HPDE6-E6E7 (cell line): Measurements from ENCODE around the gene DIAPH1.

ENCODE experiments used
- DNase-seq: peaks from one replicate; pipeline ENCODE4 v3.0.0; 2011; ENCODE audit warnings: missing footprints; ENCODE audit errors: extremely low spot score

Gene DIAPH1

GRCh38 chr5:141639357-141640050 is 20.7 kb upstream of the DIAPH1 start:
- DNase-seq: no peak

GRCh38 chr5:141638771-141639170 is 20.0 kb upstream of the DIAPH1 start:
- DNase-seq: no peak

- peak; percentile 39 for DNase-seq
These were observed 19.1 kb upstream of the DIAPH1 start for GRCh38 chr5:141637767-141638419.

DNA sequence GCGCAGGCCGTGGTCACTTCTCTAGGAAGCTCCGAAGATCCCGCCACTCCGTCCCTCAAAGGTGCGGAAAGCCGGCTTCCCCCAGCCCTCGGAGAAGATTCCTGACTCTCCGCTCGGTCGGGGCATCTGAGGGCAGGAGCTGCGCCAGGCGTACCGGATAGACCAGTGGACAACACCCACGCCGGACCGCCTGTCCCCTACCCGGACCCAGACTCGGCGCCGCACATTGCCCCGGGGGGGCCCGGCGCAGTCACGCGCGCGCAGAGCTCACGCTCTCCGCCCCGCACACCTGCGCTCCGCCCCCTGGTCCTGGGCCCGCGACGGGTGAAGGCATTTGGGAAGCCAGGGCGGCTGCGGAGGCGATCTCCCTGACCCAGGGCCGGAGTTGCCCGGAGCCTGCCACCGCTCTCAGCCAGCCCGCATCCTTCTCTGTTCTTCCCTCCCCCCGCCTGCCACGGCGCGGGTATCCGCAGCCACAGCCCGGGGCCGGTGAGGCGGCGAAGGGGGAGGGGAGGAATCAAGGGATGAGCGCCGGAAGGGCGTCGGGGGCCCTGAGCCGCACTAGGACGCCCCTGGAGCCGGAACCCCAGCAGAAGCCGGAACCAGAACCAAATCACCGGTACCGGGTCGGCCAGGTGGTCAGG is 18.4 kb upstream of the DIAPH1 start:
- DNase-seq: peak; percentile 26

- peak; percentile 92 for DNase-seq
These were observed 17.8 kb upstream of the DIAPH1 start, which contains the start of the genes HDAC3 and RELL2 for GRCh38 chr5:141636413-141637122. TSS of gene HDAC3 (minus strand) at chr5:141636849. CDS start at chr5:141636790, 59 bp downstream. TSS of gene RELL2 (plus strand) at chr5:141636997. CDS start at chr5:141638226, 1,229 bp downstream.

- DNase-seq: no peak
These were observed 17.3 kb upstream of the DIAPH1 start for GRCh38 chr5:141636106-141636412.

DNA sequence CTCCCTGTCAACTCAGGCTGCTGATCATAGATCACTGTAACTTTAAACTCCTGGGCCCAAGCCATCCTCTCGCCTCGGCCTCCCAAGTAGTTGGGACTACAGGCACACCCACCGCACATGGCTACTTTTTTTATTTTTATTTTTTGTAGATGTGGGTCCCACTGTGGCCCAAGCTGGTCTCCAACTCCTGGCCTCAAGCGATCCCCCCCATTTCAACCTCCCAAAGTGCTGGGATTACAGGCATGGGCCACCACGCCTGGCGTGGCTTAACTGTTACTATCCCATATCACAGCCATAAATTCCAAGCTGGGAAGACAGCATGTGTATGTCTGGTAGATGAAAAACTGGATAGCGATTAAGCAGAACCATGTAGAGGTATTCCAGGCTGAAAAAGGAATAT is 16.8 kb upstream of the DIAPH1 start:
- DNase-seq: no peak

- no peak for DNase-seq
These were observed 15.9 kb upstream of the DIAPH1 start for GRCh38 chr5:141634720-141635119.

DNA sequence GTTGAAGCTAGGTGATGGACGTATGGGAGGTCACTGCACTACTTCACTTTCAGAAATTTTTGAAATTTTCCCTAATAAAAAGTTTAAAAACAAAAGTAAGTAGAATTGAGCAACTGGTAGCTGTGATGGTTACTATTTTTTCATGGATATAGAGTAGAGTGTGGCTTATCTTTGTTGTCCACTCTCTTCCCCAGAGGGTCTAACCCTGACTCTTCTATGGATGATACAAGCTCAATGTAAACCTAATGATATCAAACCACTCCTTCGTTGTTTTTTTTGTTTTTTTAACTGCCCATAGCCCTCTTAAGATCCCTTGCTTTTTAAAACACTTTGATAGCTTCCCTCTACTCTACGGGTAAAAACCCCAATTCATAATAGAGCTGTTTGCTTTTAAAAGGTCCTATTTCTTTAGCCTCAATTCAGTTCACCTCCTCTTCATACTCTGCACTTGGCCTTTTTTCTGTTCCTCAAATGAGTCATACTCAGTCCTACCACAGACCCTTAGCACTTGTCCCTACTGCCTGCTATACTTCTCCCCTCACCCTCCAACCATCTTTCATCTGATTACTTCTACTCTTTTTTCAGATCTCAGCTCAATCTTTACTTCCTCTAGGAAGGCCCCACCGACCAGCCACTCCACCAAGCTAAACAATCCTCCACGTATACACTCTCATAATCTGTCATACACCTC is 15.2 kb upstream of the DIAPH1 start:
- no peak for DNase-seq

DNA sequence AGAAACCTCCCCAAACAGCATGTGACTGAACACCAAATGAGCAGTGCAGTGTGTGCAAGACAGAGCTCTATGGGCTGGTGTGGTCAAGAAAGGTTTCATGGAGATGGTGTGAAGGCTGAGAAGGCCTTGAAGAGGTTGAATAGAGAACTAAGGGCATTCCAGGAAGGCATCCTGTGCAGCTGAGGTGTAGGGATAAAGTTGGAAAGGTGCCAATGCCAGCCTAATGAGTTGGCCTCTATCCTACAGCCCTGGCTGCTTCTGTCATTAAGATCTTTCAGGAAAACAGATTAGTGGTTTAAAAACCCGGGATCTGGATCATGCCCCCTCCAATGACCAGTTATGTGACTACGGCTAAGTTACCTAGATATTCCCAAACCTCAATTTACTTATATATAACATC is 13.8 kb upstream of the DIAPH1 start:
- no peak for DNase-seq

DNA sequence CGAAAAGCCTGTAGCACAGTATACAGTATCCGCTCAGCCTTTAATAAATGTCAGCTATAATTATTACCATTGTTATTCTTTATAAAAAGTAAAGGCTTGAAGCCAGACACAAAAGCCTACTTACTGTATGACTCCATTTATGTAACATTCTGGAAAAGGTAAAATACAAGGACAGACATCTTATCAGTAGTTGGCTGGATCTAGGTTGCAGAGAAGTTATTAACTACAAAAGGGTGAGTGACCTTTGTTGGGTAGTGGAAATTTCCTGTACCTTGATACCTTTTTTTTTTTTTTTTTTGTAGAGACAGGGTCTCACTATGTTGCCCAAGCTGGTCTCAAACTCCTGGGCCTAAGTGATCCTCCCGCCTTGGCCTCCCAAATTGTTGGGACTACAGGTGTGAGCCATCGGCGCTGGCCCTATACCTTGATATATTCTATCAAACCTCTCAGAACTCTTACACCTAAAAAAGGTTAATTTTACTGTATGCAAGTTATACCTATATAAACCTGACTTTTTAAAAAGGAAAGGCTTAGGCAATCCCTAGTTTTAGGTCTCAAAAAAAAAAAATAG is 11.9 kb upstream of the DIAPH1 start:
- DNase-seq: no peak

DNA sequence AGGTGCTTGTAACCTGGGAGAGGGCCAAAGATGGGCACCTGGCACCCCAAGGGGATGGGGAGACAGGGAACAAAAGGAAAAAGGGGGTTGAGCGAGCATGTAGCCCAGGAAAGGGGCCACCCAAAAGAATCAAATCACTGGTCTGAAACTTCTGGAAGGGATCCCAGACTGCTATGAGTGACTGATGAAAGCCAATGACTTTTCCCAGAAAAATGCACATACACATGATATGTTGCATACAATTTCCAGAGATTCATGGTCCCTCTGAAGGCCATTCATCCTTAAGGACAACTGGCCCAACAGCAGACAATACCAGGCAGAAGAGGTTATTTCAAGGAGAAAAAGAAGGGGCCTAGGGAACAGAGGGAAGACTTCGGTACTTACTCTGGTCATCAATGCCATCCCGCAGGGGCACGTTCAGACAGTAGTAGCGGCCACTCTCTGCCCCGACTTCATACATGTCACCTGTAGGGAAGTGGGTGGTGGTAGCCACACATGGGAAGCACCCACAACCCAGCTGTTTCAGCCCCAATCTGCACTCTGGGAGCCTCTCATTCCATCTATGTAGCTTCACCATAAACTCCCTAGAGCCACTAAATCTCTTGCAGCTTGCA is 9.5 kb upstream of the DIAPH1 start:
- DNase-seq: no peak

DNA sequence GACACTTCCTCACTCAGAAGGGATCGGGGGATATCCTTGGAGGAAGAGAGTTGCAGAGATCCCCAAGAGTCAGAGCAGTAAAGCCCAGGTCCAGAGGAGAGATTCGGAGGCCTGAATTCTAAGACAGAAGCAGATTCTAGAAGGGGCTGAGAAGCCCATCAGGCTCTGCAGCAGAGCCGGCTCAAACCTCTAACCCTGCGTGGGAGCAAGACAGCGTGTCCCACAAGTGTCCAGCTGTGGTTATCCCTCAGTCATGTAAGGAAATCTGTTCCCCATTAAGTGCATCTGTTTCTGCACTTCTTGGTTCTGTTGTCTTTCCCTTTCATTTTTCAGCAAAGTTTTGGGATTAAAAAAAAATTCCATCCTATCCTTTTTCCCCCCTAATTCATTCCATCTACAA is 4.8 kb upstream of the DIAPH1 start:
- no peak for DNase-seq

DNA sequence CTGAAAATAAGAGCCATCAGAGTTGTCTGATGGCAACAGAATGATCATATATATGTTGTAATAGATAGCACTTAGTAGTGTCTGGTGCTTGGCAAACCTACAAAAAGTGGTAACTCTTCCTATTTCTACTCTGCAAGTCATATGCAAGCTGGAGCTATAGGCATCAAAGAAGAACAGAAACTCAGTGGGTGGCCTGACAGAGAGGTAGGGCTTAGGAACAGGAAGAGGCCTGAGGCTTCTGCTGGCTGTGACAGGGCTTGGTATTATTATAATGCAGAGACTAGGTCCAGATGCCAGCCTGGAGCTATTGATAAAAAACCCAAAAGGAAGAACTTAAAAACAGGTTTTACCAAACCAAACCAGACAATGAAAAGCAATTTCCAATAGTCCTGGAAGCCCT is 4.4 kb upstream of the DIAPH1 start:
- DNase-seq: no peak

DNA sequence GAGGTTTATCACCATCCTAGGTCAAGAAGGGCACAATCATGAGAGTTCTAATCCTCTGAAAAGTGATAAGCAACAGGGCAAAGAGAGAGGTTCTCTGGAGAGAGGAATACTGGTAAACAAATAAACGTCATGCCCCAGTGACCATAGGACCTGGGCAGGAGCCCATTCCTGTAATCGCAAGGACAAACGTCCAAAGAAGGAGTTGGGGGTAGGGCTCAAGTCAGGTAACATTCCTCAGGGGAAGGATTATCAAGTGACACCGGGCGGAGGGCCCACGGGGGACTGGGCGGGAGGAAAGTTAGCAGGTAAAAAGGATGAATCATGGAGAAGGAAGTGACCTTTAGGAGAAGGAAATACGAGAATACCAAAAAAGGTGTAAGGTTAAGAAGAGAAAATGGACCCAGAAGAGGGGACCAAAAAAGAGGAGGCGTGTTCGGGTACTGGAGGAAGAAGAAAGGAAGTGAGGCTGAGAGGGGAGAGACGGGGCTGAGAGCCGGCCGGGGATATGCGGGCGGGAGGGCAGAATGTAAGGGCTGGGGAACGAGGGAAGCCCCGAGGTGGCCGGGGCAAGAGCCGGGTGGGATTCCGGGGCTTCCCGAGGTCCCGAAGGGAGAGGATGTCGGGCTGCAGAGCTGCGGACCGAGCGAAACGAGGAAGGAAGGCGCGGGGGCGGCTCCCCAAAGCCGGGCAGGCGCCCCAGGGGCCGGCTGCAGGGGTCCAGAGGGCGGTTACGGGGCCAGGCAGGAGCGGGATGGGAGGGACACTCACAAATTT is 583 bp downstream of the DIAPH1 start:
- DNase-seq: peak; percentile 67

DNA sequence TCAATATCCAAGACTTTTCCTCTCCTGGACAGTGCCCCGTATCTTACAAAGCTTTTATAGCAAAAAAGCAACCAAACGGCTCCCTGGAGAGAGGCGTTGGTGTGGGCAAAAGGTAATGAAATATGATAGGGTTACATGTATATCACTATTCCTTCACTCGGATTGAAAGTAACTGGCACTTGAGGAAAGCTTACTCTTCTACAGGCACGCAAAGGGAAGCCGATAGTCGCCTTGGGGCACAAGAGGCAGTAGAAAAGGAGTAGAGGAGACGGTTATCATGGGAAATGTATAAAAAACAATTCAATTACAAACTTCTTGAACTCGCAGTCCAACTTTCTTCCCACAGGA is 1.1 kb downstream of the DIAPH1 start:
- DNase-seq: no peak

DNA sequence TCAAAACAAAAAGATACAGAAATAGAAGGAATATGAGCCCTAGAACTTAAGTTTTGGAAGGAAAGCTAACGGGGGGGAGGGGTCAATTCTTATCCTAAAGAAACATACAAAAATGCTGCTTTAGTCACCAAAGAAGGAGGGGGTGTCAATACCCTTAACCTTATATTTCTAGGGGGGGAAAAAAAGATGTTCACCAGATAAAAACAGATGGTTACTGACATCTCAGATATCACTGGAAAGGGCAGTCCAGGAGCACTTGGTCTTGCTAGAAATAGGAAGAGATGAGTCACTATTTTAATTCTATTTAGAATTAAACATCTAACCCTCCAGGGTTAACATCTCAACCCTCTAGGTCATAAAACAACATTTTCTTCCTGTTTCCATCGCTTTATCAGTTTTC is 1.7 kb downstream of the DIAPH1 start:
- no peak for DNase-seq

DNA sequence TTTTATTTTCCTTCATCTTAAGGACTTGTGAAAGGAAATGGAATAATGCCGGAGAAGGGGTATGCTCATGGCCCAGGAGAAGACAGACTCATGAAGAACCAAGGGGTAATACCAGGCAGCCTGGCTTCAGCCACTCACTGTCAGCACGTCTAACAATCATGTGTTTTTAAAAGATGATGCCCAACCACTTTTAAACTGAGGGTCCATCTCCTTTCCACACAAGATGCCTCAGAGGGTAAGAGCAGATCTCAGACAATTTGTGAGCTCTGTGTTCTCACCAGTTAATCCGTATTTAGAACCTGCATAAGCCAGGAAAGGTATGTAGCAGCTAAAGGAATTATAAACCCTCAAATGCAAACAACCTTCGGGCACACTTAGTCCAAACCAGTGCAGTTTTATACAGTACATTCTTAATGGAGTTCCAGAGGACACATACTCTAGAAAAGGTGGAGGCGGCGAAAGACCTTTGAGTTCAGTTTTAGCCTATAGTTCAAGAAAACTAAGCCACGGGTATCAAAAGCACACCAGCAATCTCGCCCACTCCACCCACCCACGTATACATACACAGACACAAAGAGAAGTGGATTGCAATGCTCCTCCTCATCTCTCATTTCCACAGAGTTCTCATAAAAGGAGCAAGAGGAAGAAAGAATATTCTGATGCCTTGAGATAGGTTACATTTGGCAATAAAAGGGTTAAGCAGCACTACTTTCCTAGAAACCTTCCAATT is 2.6 kb downstream of the DIAPH1 start:
- DNase-seq: no peak

DNA sequence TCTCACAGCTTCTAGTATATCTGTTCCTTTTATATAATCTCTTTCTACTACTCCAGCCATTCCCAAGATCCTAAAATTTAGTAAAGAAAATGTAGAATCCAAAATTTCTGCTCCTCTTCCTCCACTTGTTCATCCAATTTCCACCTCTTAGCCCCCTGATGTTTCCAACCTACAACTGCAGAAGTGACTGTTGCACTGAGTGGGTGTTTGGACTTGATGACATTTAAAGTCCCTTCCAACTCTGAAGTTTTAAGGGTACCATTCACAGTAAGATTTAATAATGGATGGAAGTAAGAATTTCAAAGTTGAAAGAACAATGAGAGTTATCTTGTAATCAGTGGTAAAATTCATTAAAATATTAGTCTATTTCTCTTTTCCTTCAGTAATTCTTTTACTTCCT is 5.5 kb downstream of the DIAPH1 start:
- DNase-seq: no peak

DNA sequence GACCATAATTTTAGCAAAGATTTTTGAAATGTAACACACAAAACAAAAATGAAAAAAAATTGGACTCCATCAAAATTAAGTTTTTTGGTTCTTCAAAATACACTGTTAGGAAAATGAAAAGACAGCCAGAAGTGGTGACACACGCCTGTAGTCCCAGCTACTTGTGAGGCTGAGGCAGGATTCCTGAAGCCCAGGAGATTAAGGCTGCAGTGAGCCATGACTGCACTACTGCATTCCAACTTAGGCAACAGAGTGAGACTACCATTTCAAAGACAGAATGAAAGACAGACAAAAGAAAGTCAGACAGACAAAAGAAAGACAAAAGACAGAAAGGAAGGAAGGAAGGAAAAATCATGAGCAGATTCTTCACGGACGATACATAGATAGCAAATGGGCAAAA is 7.5 kb downstream of the DIAPH1 start:
- DNase-seq: no peak
